Measurements from ENCODE around the gene CHKB. TPM values are rescaled to one million over a fixed set of nuclear protein-coding genes. Genes with fewer than 3 reads are reported as not detected.

Gene CHKB
- total and polyA plus RNA-seq, 2 of the 4 experiments (the other 2 are of a cell fraction): 8.1 to 36.9 TPM

DNA sequence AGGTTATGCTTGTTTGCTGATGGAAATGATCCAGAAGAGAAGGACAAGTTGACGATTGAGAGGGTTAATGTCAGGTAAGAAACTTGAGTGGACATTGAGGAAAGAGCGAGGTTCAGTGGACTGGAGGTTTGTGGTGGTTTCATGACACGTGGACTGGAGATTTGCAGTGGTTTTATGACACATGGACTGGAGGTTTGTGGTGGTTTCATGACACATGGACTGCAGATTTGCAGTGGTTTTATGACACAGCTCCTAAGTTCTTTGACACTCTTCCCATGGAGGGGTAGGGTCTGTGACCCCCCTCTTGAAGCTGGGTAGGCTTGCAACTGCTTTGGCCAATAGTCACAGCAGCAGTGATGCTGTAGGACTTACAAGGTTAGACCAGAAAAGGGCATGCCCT is 12.5 kb upstream of the CHKB start:
- Histone ChIP-seq H2BK15ac (ENCODE audit: low read depth, low read length) (no peak overlapping the region), H2BK5ac (ENCODE audit: low read depth, low read length, poor library complexity, severe bottlenecking) (no peak overlapping the region), H2AK9ac (replicated peaks; ENCODE audit: low read depth, low read length, poor library complexity) (no peak overlapping the region), H3K9ac (ENCODE audit: low read depth, low read length) (no peak overlapping the region), H3K4me3 (ENCODE audit: insufficient read depth, low read depth, low read length) (no peak overlapping the region), H3K4me1 (ENCODE audit: control insufficient read depth, insufficient read depth, low read length) (no peaks in the 10 kb centered on the region), H3K4ac (ENCODE audit: low read depth, low read length) (no peak overlapping the region), H4K8ac (ENCODE audit: low read depth in 2 of 2, low read length in 2 of 2) (no peak overlapping the region), H2AK5ac (ENCODE audit: low read depth, low read length) (no peak overlapping the region), H3K18ac (ENCODE audit: low read depth, low read length) (no peak overlapping the region), H3K14ac (replicated peaks; ENCODE audit: low read depth, low read length) (no peak overlapping the region), H2BK120ac (ENCODE audit: low read depth, low read length) (no peak overlapping the region), H4K5ac (ENCODE audit: low read depth, low read length) (no peak overlapping the region), H4K20me1 (ENCODE audit: insufficient read depth, low read length) (peaks cover 3% of the 10 kb centered on the region; the same call in 1 of the 2 replicates), H3K27me3 (ENCODE audit: control insufficient read depth, insufficient read depth, low read length) (peaks cover 6% of the 10 kb centered on the region), H4K91ac (ENCODE audit: insufficient read depth, low read depth, low read length) (no peak overlapping the region), H3K4me2 (ENCODE audit: low read depth, low read length) (no peak overlapping the region), H3K9me1 (ENCODE audit: insufficient read depth, low read length) (no peaks in the 10 kb centered on the region), H3K23ac (ENCODE audit: low read depth, low read length) (no peak overlapping the region), H3K27ac (ENCODE audit: insufficient read depth, low read length) (no peak overlapping the region), H2AFZ (replicated peaks; ENCODE audit: low read length, poor library complexity) (no peak overlapping the region), H2BK20ac (ENCODE audit: low read depth, low read length) (no peak overlapping the region), H3K79me1 (ENCODE audit: low read depth in 1 of 2, low read length in 2 of 2) (no peaks in the 10 kb centered on the region), H3K36me3 (ENCODE audit: control insufficient read depth, insufficient read depth, low read length) (no peaks in the 10 kb centered on the region), H3K9me3 (ENCODE audit: control insufficient read depth, insufficient read depth, low read length) (0 out of 2 replicates have a peak, but pooled peaks cover 2% of the 10 kb centered on the region), H3K56ac (ENCODE audit: extremely low read depth, insufficient read depth, low read length) (no peak overlapping the region)
- no peak for ATAC-seq (ENCODE audit: low read depth)
- dilution Hi-C loops (cut with HindIII; ENCODE audit: low sequenced_read_pairs, unreplicated experiment): no loop called here
- ChIA-PET CTCF (no interaction called here), POLR2A (ENCODE audit: unreplicated experiment) (no interaction called here)
- in situ Hi-C loops (cut with MboI; ENCODE audit: low sequenced_read_pairs): no loop called here
- no TSS peak for BruUV-seq (replicated peaks)
- intact Hi-C loops (cut with micrococcal nuclease): no loop called here
- WGBS, 2 experiments (ENCODE audit: extremely low coverage in 2 of 2, insufficient read length in 1 of 2): 50% methylated on average over 2 of the region's 3 CpGs; no CpG with 5 or more reads in 1 of the 2 experiments
- no peak for DNase-seq
- TF ChIP-seq MAFK (IDR thresholded peaks at IDR 0.05; ENCODE audit: low read depth, low read length) (no peak), NFE2L2 (IDR thresholded peaks at IDR 0.05; ENCODE audit: low read depth, low read length) (no peak), MAZ (IDR thresholded peaks at IDR 0.05; ENCODE audit: borderline replicate concordance, low read depth, low read length) (no peak), MXI1 (IDR thresholded peaks at IDR 0.05; ENCODE audit: borderline replicate concordance, low read depth, low read length) (no peak), FOS (IDR thresholded peaks at IDR 0.05; ENCODE audit: low read depth, low read length) (no peak), CHD1 (IDR thresholded peaks at IDR 0.05; ENCODE audit: low read depth, low read length) (no peak), POLR2A (IDR thresholded peaks at IDR 0.05; ENCODE audit: low read depth, low read length) (no peak), BHLHE40 (IDR thresholded peaks at IDR 0.05; ENCODE audit: low read depth, low read length) (no peak), CEBPB (IDR thresholded peaks at IDR 0.05; ENCODE audit: low read depth, low read length) (no peak), RCOR1 (IDR thresholded peaks at IDR 0.05; ENCODE audit: insufficient replicate concordance, low read length) (no peak), USF2 (IDR thresholded peaks at IDR 0.05; ENCODE audit: low read depth, low read length) (no peak), RFX5 (IDR thresholded peaks at IDR 0.05; ENCODE audit: low read depth, low read length) (no peak)
- TF ChIP-seq, protein P1, sequence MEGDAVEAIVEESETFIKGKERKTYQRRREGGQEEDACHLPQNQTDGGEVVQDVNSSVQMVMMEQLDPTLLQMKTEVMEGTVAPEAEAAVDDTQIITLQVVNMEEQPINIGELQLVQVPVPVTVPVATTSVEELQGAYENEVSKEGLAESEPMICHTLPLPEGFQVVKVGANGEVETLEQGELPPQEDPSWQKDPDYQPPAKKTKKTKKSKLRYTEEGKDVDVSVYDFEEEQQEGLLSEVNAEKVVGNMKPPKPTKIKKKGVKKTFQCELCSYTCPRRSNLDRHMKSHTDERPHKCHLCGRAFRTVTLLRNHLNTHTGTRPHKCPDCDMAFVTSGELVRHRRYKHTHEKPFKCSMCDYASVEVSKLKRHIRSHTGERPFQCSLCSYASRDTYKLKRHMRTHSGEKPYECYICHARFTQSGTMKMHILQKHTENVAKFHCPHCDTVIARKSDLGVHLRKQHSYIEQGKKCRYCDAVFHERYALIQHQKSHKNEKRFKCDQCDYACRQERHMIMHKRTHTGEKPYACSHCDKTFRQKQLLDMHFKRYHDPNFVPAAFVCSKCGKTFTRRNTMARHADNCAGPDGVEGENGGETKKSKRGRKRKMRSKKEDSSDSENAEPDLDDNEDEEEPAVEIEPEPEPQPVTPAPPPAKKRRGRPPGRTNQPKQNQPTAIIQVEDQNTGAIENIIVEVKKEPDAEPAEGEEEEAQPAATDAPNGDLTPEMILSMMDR (conservative IDR thresholded peaks at IDR 0.05; ENCODE audit: low read depth, low read length): no peak
